ENCODE results near the gene SSUH2.
"Not testable (repeated sequence)": the region's sequence is repeated elsewhere in the genome, so short reads cannot be mapped to it uniquely, and the experiment has no call there.

The SSUH2 gene

GRCh38 chr3:8593021-8593827 lies 51.4 kb downstream of the SSUH2 start:
- H3K4me3 ChIP-seq (replicated peaks; ENCODE audit: low read depth, low read length) = no peak overlapping the region
- H3K36me3 ChIP-seq (ENCODE audit: control insufficient read depth, insufficient read depth, low read length) = no peaks in the 10 kb centered on the region
- TF ChIP-seq CTCF (IDR thresholded peaks at IDR 0.05; ENCODE audit: insufficient read depth, low read length, poor library complexity, severe bottlenecking) = no peak
- no peaks in the 10 kb centered on the region for H3K27me3 ChIP-seq (replicated peaks; ENCODE audit: control insufficient read depth, insufficient read depth, low read length)
- no peak for DNase-seq (ENCODE audit: extremely low read depth, insufficient read length)

DNA sequence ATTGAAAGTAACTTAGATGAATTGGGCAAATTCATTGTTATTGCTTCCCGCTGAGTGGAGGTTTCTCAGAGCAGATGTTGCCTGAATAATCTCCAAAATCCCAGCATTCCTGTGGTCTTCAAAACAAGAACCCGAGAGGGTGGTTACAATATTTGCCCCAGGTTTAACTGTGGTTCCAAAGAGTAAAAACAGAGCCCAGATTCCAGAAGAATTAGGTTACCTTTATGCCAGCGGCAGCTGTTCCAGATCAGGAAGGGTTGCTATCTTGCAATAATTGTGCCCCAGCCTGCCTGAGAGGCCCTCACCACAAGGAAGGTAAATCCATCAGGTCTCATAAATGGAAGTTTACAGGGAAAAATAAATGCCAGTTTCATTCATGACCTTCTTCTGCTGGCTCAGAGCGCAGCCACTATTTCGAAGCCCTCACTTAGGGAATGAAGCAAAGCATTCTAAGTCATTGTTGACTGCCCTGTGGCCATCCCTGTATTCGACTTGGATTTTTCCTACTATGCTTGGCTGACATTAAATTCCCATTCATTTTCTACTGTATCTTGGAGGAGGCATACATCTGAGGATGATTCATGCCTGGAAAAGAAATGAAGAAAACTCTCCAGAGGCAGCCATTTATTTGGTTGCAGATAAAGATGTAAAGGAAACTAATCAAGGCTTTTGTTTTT lies 54.6 kb downstream of the SSUH2 start:
- Histone ChIP-seq H3K4me3 (replicated peaks; ENCODE audit: low read depth, low read length) (no peak overlapping the region), H3K36me3 (ENCODE audit: control insufficient read depth, insufficient read depth, low read length) (no peaks in the 10 kb centered on the region), H3K27me3 (replicated peaks; ENCODE audit: control insufficient read depth, insufficient read depth, low read length) (no peaks in the 10 kb centered on the region)
- TF ChIP-seq CTCF (IDR thresholded peaks at IDR 0.05; ENCODE audit: insufficient read depth, low read length, poor library complexity, severe bottlenecking) = no peak
- DNase-seq (ENCODE audit: extremely low read depth, insufficient read length) = no peak

GRCh38 chr3:8584661-8585060 lies 59.9 kb downstream of the SSUH2 start:
- Histone ChIP-seq H3K27me3 (replicated peaks; ENCODE audit: control insufficient read depth, insufficient read depth, low read length) (no peaks in the 10 kb centered on the region), H3K4me3 (replicated peaks; ENCODE audit: low read depth, low read length) (no peak overlapping the region), H3K36me3 (ENCODE audit: control insufficient read depth, insufficient read depth, low read length) (no peaks in the 10 kb centered on the region)
- DNase-seq (ENCODE audit: extremely low read depth, insufficient read length) = no peak
- TF ChIP-seq CTCF (IDR thresholded peaks at IDR 0.05; ENCODE audit: insufficient read depth, low read length, poor library complexity, severe bottlenecking) = no peak

GRCh38 chr3:8581806-8582445 lies 62.7 kb downstream of the SSUH2 start:
- Histone ChIP-seq H3K4me3 (replicated peaks; ENCODE audit: low read depth, low read length) (no peak overlapping the region), H3K36me3 (ENCODE audit: control insufficient read depth, insufficient read depth, low read length) (no peaks in the 10 kb centered on the region), H3K27me3 (replicated peaks; ENCODE audit: control insufficient read depth, insufficient read depth, low read length) (no peaks in the 10 kb centered on the region)
- no peak for TF ChIP-seq CTCF (IDR thresholded peaks at IDR 0.05; ENCODE audit: insufficient read depth, low read length, poor library complexity, severe bottlenecking)
- no peak for DNase-seq (ENCODE audit: extremely low read depth, insufficient read length)

DNA sequence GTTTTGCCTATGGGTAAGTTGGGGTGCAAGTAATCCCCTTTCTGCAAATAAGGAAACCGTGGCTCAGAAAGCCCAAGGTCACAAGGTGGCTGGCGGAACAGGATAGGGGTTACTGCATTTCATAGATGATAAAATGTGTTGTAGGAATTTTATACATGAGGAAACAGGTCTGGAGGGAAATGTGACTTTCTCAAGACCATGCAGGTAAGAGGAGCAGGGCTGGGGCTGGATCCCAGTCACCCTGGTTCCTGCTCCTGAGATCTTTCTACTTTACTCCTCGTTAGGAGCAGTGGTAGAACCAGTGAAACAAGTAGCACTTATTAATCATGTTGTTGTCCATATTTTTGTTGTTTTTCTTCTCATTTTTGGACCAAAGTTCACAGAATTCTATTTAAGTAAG lies 63.2 kb downstream of the SSUH2 start:
- Histone ChIP-seq H3K4me3 (replicated peaks; ENCODE audit: low read depth, low read length) (no peak overlapping the region), H3K36me3 (ENCODE audit: control insufficient read depth, insufficient read depth, low read length) (no peaks in the 10 kb centered on the region), H3K27me3 (replicated peaks; ENCODE audit: control insufficient read depth, insufficient read depth, low read length) (no peaks in the 10 kb centered on the region)
- DNase-seq (ENCODE audit: extremely low read depth, insufficient read length) = no peak
- TF ChIP-seq CTCF (IDR thresholded peaks at IDR 0.05; ENCODE audit: insufficient read depth, low read length, poor library complexity, severe bottlenecking) = no peak

GRCh38 chr3:8580434-8580833 lies 64.2 kb downstream of the SSUH2 start:
- not testable (repeated sequence) for DNase-seq (ENCODE audit: extremely low read depth, insufficient read length); H3K27me3 ChIP-seq (replicated peaks; ENCODE audit: control insufficient read depth, insufficient read depth, low read length); H3K4me3 ChIP-seq (replicated peaks; ENCODE audit: low read depth, low read length)

More at GRCh38 chr3:8580434-8580833, 64.2 kb downstream of the SSUH2 start:
- not testable (repeated sequence) for H3K36me3 ChIP-seq (ENCODE audit: control insufficient read depth, insufficient read depth, low read length)
